GM19035 (cell line): ENCODE measurements around the gene GRAMD4.

Experiments used
- ATAC-seq: cut with Tn5 transposase; IDR thresholded peaks from one replicate; pipeline ENCODE4 v1.9.1; 2021; ENCODE audit not compliant: unreplicated experiment

GRAMD4 gene

GRCh38 chr22:46596032-46596441 lies 24.1 kb upstream of the GRAMD4 start:
- no peak for ATAC-seq

GRCh38 chr22:46596819-46597218 lies 23.4 kb upstream of the GRAMD4 start:
- ATAC-seq, result no peak

- no peak for ATAC-seq
These were observed 22.0 kb upstream of the GRAMD4 start for GRCh38 chr22:46598224-46598623.

GRCh38 chr22:46598737-46599424 lies 21.3 kb upstream of the GRAMD4 start:
- no peak for ATAC-seq

GRCh38 chr22:46600273-46600796 lies 19.9 kb upstream of the GRAMD4 start:
- no peak for ATAC-seq

GRCh38 chr22:46602025-46602424 lies 18.2 kb upstream of the GRAMD4 start:
- ATAC-seq, result no peak

GRCh38 chr22:46604306-46604690 lies 15.9 kb upstream of the GRAMD4 start:
- no peak for ATAC-seq

- ATAC-seq, result no peak
These were observed 15.1 kb upstream of the GRAMD4 start for GRCh38 chr22:46605117-46605516.

GRCh38 chr22:46606886-46607285 lies 13.3 kb upstream of the GRAMD4 start:
- no peak for ATAC-seq

GRCh38 chr22:46607483-46608114 lies 12.6 kb upstream of the GRAMD4 start:
- no peak for ATAC-seq

GRCh38 chr22:46609175-46609690 lies 11.0 kb upstream of the GRAMD4 start:
- ATAC-seq, result no peak

GRCh38 chr22:46609724-46610201 lies 10.4 kb upstream of the GRAMD4 start:
- no peak for ATAC-seq

GRCh38 chr22:46610356-46610755 lies 9.8 kb upstream of the GRAMD4 start:
- ATAC-seq, result no peak

GRCh38 chr22:46611189-46611588 lies 9.0 kb upstream of the GRAMD4 start:
- ATAC-seq, result no peak

GRCh38 chr22:46612341-46612903 lies 7.8 kb upstream of the GRAMD4 start:
- no peak for ATAC-seq

- ATAC-seq, result no peak
These were observed 7.1 kb upstream of the GRAMD4 start for GRCh38 chr22:46612904-46613605.

- no peak for ATAC-seq
These were observed 6.6 kb upstream of the GRAMD4 start for GRCh38 chr22:46613606-46614021.

GRCh38 chr22:46614025-46614931 lies 5.9 kb upstream of the GRAMD4 start:
- ATAC-seq, result no peak

- no peak for ATAC-seq
These were observed 2.8 kb upstream of the GRAMD4 start for GRCh38 chr22:46617207-46617985.
